ENCODE results near the gene ALDOB.

GRCh38 chr9:101470929-101471328 is 35.4 kb upstream of the ALDOB start:
- TF ChIP-seq PATZ1 (CRISPR knock-in tag; IDR thresholded peaks at IDR 0.05; ENCODE audit: borderline replicate concordance): no peak
- TF ChIP-seq TOX (CRISPR knock-in tag; IDR thresholded peaks at IDR 0.05; ENCODE audit: borderline replicate concordance): no peak
- no peak for TF ChIP-seq ARNTL (CRISPR knock-in tag; IDR thresholded peaks at IDR 0.05; ENCODE audit: borderline replicate concordance, low read depth)
- no peak for TF ChIP-seq ZNF565 (CRISPR knock-in tag; conservative IDR thresholded peaks at IDR 0.05; ENCODE audit: low read depth)
- no peak for TF ChIP-seq TSHZ2 (CRISPR knock-in tag; IDR thresholded peaks at IDR 0.05)
- TF ChIP-seq RARB (CRISPR knock-in tag; IDR thresholded peaks at IDR 0.05): no peak
- TF ChIP-seq POU6F1 (CRISPR knock-in tag; IDR thresholded peaks at IDR 0.05; ENCODE audit: borderline replicate concordance, low read depth): no peak
- TF ChIP-seq CREB5 (CRISPR knock-in tag; IDR thresholded peaks at IDR 0.05; ENCODE audit: low read depth): peak; percentile 87
- peak; percentile 80; the same call in 1 of the 2 replicates for TF ChIP-seq ZC3H10 (CRISPR knock-in tag; IDR thresholded peaks at IDR 0.05)
- no peak for TF ChIP-seq ZFP30 (CRISPR knock-in tag; IDR thresholded peaks at IDR 0.05)
- no peak for TF ChIP-seq ZNF70 (CRISPR knock-in tag; IDR thresholded peaks at IDR 0.05)
- no peak for TF ChIP-seq CSDC2 (CRISPR knock-in tag; IDR thresholded peaks at IDR 0.05)
